NCI-H510A treated with DMSO at 0.1 percent for 48 hours (cell line): ENCODE measurements around the gene USP16.
"Not testable (repeated sequence)": the region's sequence is repeated elsewhere in the genome, so short reads cannot be mapped to it uniquely, and the experiment has no call there.

Experiments used
- DNase-seq: peaks from one replicate; lab custom pipeline; 2025; lab: John Stamatoyannopoulos, UW

The USP16 gene

GRCh38 chr21:29024474-29025327, at the start of gene USP16:
USP16 (plus strand) TSS chr21:29024668; CDS start chr21:29027914, 3,246 bp downstream.
- DNase-seq: peak; percentile 97

GRCh38 chr21:28975397-28975796, 49.1 kb upstream of the USP16 start:
- no peak for DNase-seq

- no peak for DNase-seq
Observed at GRCh38 chr21:28979092-28979491, 45.4 kb upstream of the USP16 start.

GRCh38 chr21:28982637-28983036, 41.8 kb upstream of the USP16 start:
- no peak for DNase-seq

- DNase-seq: no peak
Observed at GRCh38 chr21:28986677-28987076, 37.8 kb upstream of the USP16 start.

GRCh38 chr21:28988146-28988545, 36.3 kb upstream of the USP16 start:
- not testable (repeated sequence) for DNase-seq

- DNase-seq: no peak
Observed at GRCh38 chr21:28991861-28992525, 32.5 kb upstream of the USP16 start.

- peak; percentile 94 for DNase-seq
Observed at GRCh38 chr21:28992526-28993292, 31.8 kb upstream of the USP16 start, which contains the start of gene LTN1. LTN1 (minus strand) TSS chr21:28992877; CDS start chr21:28992805, 72 bp downstream.

GRCh38 chr21:28993293-28993629, 31.2 kb upstream of the USP16 start:
- no peak for DNase-seq

- peak; percentile 86 for DNase-seq
Observed at GRCh38 chr21:29002442-29003144, 21.9 kb upstream of the USP16 start.

GRCh38 chr21:29005696-29006095, 18.8 kb upstream of the USP16 start:
- no peak for DNase-seq

- no peak for DNase-seq
Observed at GRCh38 chr21:29007135-29007534, 17.3 kb upstream of the USP16 start.

GRCh38 chr21:29007810-29008209, 16.7 kb upstream of the USP16 start:
- DNase-seq: no peak

GRCh38 chr21:29008367-29008766, 16.1 kb upstream of the USP16 start:
- DNase-seq: no peak

GRCh38 chr21:29011236-29011635, 13.2 kb upstream of the USP16 start:
- DNase-seq: not testable (repeated sequence)

GRCh38 chr21:29017639-29018237, 6.7 kb upstream of the USP16 start:
- no peak for DNase-seq

GRCh38 chr21:29018540-29018939, 5.9 kb upstream of the USP16 start:
- DNase-seq: peak; percentile 33

- no peak for DNase-seq
Observed at GRCh38 chr21:29022166-29022565, 2.3 kb upstream of the USP16 start.

GRCh38 chr21:29025328-29025713, 853 bp downstream of the USP16 start:
- no peak for DNase-seq

- no peak for DNase-seq
Observed at GRCh38 chr21:29029524-29029923, 5.1 kb downstream of the USP16 start.

- no peak for DNase-seq
Observed at GRCh38 chr21:29030909-29031308, 6.4 kb downstream of the USP16 start.

- DNase-seq: no peak
Observed at GRCh38 chr21:29033301-29033700, 8.8 kb downstream of the USP16 start.
